K562 (cell line): ENCODE results near the gene CDCA5. TPM values are rescaled to one million over a fixed set of nuclear protein-coding genes. Genes with fewer than 3 reads are reported as not detected.

Experiments
- ATAC-seq: fragments of 200-7000 bp; cut with Tn5 transposase; 3 replicates; pipeline ENCODE4 v1.9.1; 2020; ENCODE audit warnings: moderate library complexity
- BruUV-seq: library from RNA; stranded (reverse); fragments of 400-500 nt; replicated peaks from 2 replicates; lab custom pipeline; 2021; lab: Mats Ljungman, UMichigan
- CTCF ChIA-PET: fragments of 300-600 bp; formaldehyde crosslinking; extraction: SDS; loops from one replicate; lab custom pipeline; 2021; ENCODE audit warnings: low intra/inter-chr PET ratio; lab: Yijun Ruan, JAX
- POLR2A ChIA-PET: fragments of 300-600, 350-650 bp; sonication (Branson Sonifier 250); formaldehyde crosslinking; extraction: SDS; loops from one replicate; lab custom pipeline; 2021; ENCODE audit warnings: antibody characterized with exemption, inconsistent platforms; lab: Yijun Ruan, JAX
- DNase-seq, 4 experiments: peaks; one replicate each; pipeline versions ENCODE4 v3.0.0 to v3.0.0-alpha.2; 2011 to 2018; ENCODE audit warnings: low spot score in 3 of 4, mixed read lengths in 3 of 4; ENCODE audit errors: extremely low read depth in 1 of 4
- FAIRE-seq: peaks from 2 replicates; lab custom pipeline; 2011; peaks lifted over from hg19 to GRCh38; lab: Jason Lieb, UNC
- H2AFZ ChIP-seq: 2 replicates; pipeline ENCODE4 v1.6.0; 2011; ENCODE audit warnings: low read depth, low read length, control low read depth, inconsistent platforms
- H3K27ac ChIP-seq: fragments of 200-600 bp; 3 replicates; pipeline ENCODE4 v1.8.0; 2011; ENCODE audit warnings: low read depth, mild to moderate bottlenecking, control low read depth, inconsistent platforms, low read length, moderate library complexity, mixed read lengths; ENCODE audit errors: extremely low read depth
- H3K27me3 ChIP-seq, 2 experiments: fragments of 300-600 bp in 1 of 2; 2 replicates in 1 of 2; 3 replicates in 1 of 2; pipeline versions ENCODE4 v1.6.0 to v1.8.0; 2011; ENCODE audit warnings: inconsistent platforms in 2 of 2, low read length in 2 of 2, mild to moderate bottlenecking in 1 of 2, mixed read lengths in 1 of 2, moderate library complexity in 1 of 2; ENCODE audit not compliant: control insufficient read depth in 2 of 2, insufficient read depth in 2 of 2
- H3K36me3 ChIP-seq: fragments of 300-600 bp; 3 replicates; pipeline ENCODE4 v1.8.0; 2011; ENCODE audit warnings: mild to moderate bottlenecking, low read length, inconsistent platforms; ENCODE audit not compliant: control insufficient read depth, insufficient read depth
- H3K4me1 ChIP-seq, 2 experiments: fragments of 200-600 bp in 1 of 2; replicated peaks in 1 of 2; 2 replicates in 1 of 2; 3 replicates in 1 of 2; pipeline versions ENCODE4 v1.5.1 to v1.8.0; 2011; ENCODE audit warnings: inconsistent platforms in 2 of 2, low read length in 2 of 2, mild to moderate bottlenecking in 1 of 2, mixed read lengths in 1 of 2, moderate library complexity in 1 of 2; ENCODE audit not compliant: control insufficient read depth in 2 of 2, insufficient read depth in 2 of 2
- H3K4me2 ChIP-seq: 2 replicates; pipeline ENCODE4 v1.6.1; 2011; ENCODE audit warnings: low read length, control low read depth, inconsistent platforms, mixed read lengths; ENCODE audit not compliant: insufficient read depth
- H3K4me3 ChIP-seq: fragments of 200-600 bp; sonication (generic), shearing (Covaris generic); 2 replicates; pipeline ENCODE4 v1.5.1; 2016; ENCODE audit warnings: control low read depth, inconsistent platforms
- H3K79me2 ChIP-seq: fragments of 200-600 bp; 3 replicates; pipeline ENCODE4 v1.8.0; 2011; ENCODE audit warnings: low read length, inconsistent platforms; ENCODE audit not compliant: control insufficient read depth, insufficient read depth
- H3K9ac ChIP-seq, 2 experiments: 2 replicates each; pipeline versions ENCODE4 v1.6.0 to v1.6.1; 2011; ENCODE audit warnings: low read depth in 2 of 2, low read length in 2 of 2, control low read depth in 1 of 2, inconsistent platforms in 1 of 2, mild to moderate bottlenecking in 1 of 2, mixed read lengths in 1 of 2; ENCODE audit not compliant: insufficient read depth in 1 of 2
- H3K9me1 ChIP-seq: one replicate; pipeline ENCODE4 v1.6.0; 2011; ENCODE audit warnings: inconsistent platforms, mild to moderate bottlenecking, low read length, moderate library complexity; ENCODE audit not compliant: control insufficient read depth, insufficient read depth
- H3K9me3 ChIP-seq: replicated peaks from 2 replicates; pipeline ENCODE4 v1.5.1; 2011; ENCODE audit warnings: low read depth, low read length, inconsistent platforms; ENCODE audit not compliant: control insufficient read depth, insufficient read depth
- H4K20me1 ChIP-seq: replicated peaks from 2 replicates; pipeline ENCODE4 v1.6.1; 2011; ENCODE audit warnings: low read length, inconsistent platforms, mixed read lengths; ENCODE audit not compliant: control insufficient read depth, insufficient read depth
- ATF6 ChIP-seq: sonication (generic); formaldehyde crosslinking; IDR thresholded peaks from 2 replicates; pipeline ENCODE4 v1.4.0; 2020; ENCODE audit warnings: mild to moderate bottlenecking, missing genetic modification reagents
- CCNT2 ChIP-seq: IDR thresholded peaks from 2 replicates; pipeline ENCODE4 v1.6.1; 2011; ENCODE audit warnings: borderline replicate concordance, low read depth, mild to moderate bottlenecking, moderate library complexity, mixed read lengths, low read length; ENCODE audit not compliant: insufficient read length; ENCODE audit errors: extremely low read depth
- CTBP1 ChIP-seq: fragments of 450-650 bp; IDR thresholded peaks from 2 replicates; pipeline ENCODE4 v1.6.1; 2016; ENCODE audit warnings: borderline replicate concordance
- ETV5 ChIP-seq: sonication (generic); formaldehyde crosslinking; IDR thresholded peaks from 2 replicates; pipeline ENCODE4 v1.4.0; 2020; ENCODE audit warnings: low read depth, mild to moderate bottlenecking, missing genetic modification reagents
- NCOR1 ChIP-seq: fragments of 450-650 bp; IDR thresholded peaks from 2 replicates; pipeline ENCODE4 v1.6.1; 2016; ENCODE audit warnings: mild to moderate bottlenecking, moderate library complexity
- NEUROD1 ChIP-seq: fragments of 150-350 bp; IDR thresholded peaks from 2 replicates; pipeline ENCODE4 v1.6.1; 2014; ENCODE audit warnings: borderline replicate concordance, low read length, low read depth; ENCODE audit not compliant: partially characterized antibody
- NFIC ChIP-seq: fragments of 450-650 bp; IDR thresholded peaks from 2 replicates; pipeline ENCODE4 v1.6.1; 2017; ENCODE audit warnings: mild to moderate bottlenecking, inconsistent platforms
- NRF1 ChIP-seq, 2 experiments: fragments of 450-650 bp; IDR thresholded peaks in 1 of 2; conservative IDR thresholded peaks in 1 of 2; 2 replicates each; pipeline ENCODE4 v1.6.1; 2014; ENCODE audit warnings: mild to moderate bottlenecking in 2 of 2
- PRDM10 ChIP-seq: fragments of 450-650 bp; IDR thresholded peaks from 2 replicates; pipeline ENCODE4 v1.6.1; 2018; ENCODE audit not compliant: partially characterized antibody
- TARDBP ChIP-seq: fragments of 450-650 bp; IDR thresholded peaks from 2 replicates; pipeline ENCODE4 v1.6.1; 2016
- ZBED1 ChIP-seq: IDR thresholded peaks from 2 replicates; pipeline ENCODE4 v1.6.1; 2014
- ZFPM2 ChIP-seq: fragments of 250-450 bp; sonication (Bioruptor Pico); IDR thresholded peaks from 2 replicates; pipeline ENCODE4 v1.5.1; 2022; ENCODE audit warnings: mild to moderate bottlenecking
- ZNF41 ChIP-seq: fragments of 250-450 bp; sonication (Bioruptor Pico); conservative IDR thresholded peaks from 2 replicates; pipeline ENCODE4 v1.4.0; 2020; ENCODE audit warnings: mild to moderate bottlenecking
- ZNF740 ChIP-seq, 3 experiments: fragments of 200-800 bp in 1 of 3; sonication (Bioruptor generic) in 1 of 3; sonication (generic) in 1 of 3; formaldehyde crosslinking in 1 of 3; IDR thresholded peaks; 2 replicates each; pipeline versions ENCODE4 v1.6.1 to v1.8.0; 2016 to 2022; ENCODE audit warnings: mild to moderate bottlenecking in 2 of 3, missing compliant biosample characterization in 2 of 3, missing genetic modification characterization in 2 of 3, missing genetic modification reagents in 1 of 3
- WGBS: fragments of 100-300 bp; shearing (Covaris generic); methylation state at CpG from one replicate; pipeline ENCODE4 v1.1.6; 2016; ENCODE audit warnings: low coverage, mixed read lengths; ENCODE audit not compliant: insufficient coverage; ENCODE audit errors: missing lambda C conversion rate; 5-methylcytosine and 5-hydroxymethylcytosine counted together
- in situ Hi-C: fragments of 300-500 bp; cut with MboI; formaldehyde crosslinking; loops from 4 replicates; pipeline ENCODE4 v1.15.0; 2018; ENCODE audit warnings: inconsistent platforms, mixed read lengths
- intact Hi-C: fragments of 100-400 bp; cut with micrococcal nuclease; formaldehyde crosslinking; loops from 2 replicates; pipeline ENCODE4 v1.14.2; 2022
- polyA plus RNA-seq, 8 experiments: library from polyadenylated mRNA; depleted of rRNA in 4 of 8; stranded (reverse) in 5 of 8; unstranded in 3 of 8; fragments of >200 nt; fragmentation: Nextera tagmentation in 2 of 8; fragmentation: Illumina TruSeq in 1 of 8; extraction: Ambion mirVana in 2 of 8; extraction: Trizol in 1 of 8; gene quantifications; 2 replicates each; pipeline versions ENCODE4 v1.2.1 to v1.2.3, GENCODE V29; 2011 to 2014; ENCODE audit warnings: inconsistent platforms in 1 of 8, missing spikeins in 1 of 8
- total RNA-seq, 7 experiments: library from RNA; depleted of rRNA in 6 of 7; stranded (reverse); fragments of >200 nt in 6 of 7; fragmentation: Illumina TruSeq in 2 of 7; extraction: Trizol in 2 of 7; gene quantifications; 2 replicates each; pipeline versions ENCODE4 v1.2.1 to v1.2.3, GENCODE V29; 2011 to 2021; ENCODE audit warnings: low replicate concordance in 1 of 7

CDCA5 gene
- total and polyA plus RNA-seq, 9 of the 15 experiments (the other 6 are each of a cell fraction or from before 2014, with no cell fraction given), result 18.9 to 94.3 (median 64.6) TPM

GRCh38 chr11:65132988-65133700, 49.3 kb upstream of the CDCA5 start:
- Histone ChIP-seq H3K9me3 (no peaks in the 10 kb centered on the region), H3K9ac (peak overlapping the region; percentile 98 to 99), H3K27me3 (no peaks in the 10 kb centered on the region; a peak in 1 of 5 replicates), H3K4me3 (peak overlapping the region; percentile 96), H2AFZ (peak overlapping the region; percentile 7; the same call in 1 of the 2 replicates), H3K79me2 (peaks cover 41% of the 10 kb centered on the region), H3K36me3 (peaks cover 49% of the 10 kb centered on the region), H3K9me1 (peaks cover 4% of the 10 kb centered on the region), H3K4me2 (peak overlapping the region; percentile 98), H4K20me1 (peaks cover 9% of the 10 kb centered on the region; the same call in 1 of the 2 replicates), H3K4me1 (peaks cover 21 to 49% of the 10 kb centered on the region in 2 experiments; a peak in 4 of 5 replicates), H3K27ac (peak overlapping the region; percentile 98)
- ChIA-PET CTCF (no interaction called here), POLR2A (interaction anchor here (0.6 to 8.4 kb wide), 6 partner anchors 13 to 136 kb away, joined by 3 to 182 read pairs (median 8); partner anchors contain the start of genes BATF2, FAU, MRPL49 and SPDYC)
- intact Hi-C loops, result no loop called here
- in situ Hi-C loops, result no loop called here
- 37% methylated on average over 17 of the region's 18 CpGs for WGBS
- BruUV-seq, result no TSS peak
- ATAC-seq, result peak; percentile 55
- peak; percentile 81 for FAIRE-seq
- DNase-seq, result peak; percentile 71 to 81 (median 78)
- TF ChIP-seq ZNF41 (no peak), ZBED1 (peak; percentile 57; the same call in 1 of the 2 replicates), ATF6 (CRISPR knock-in tag) (0 out of 2 replicates have a peak, but pooled peaks have one; percentile 34), NCOR1 (no peak), CCNT2 (no peak), NRF1 (conservative IDR thresholded peaks at IDR 0.05 in 1 of 2, IDR thresholded peaks at IDR 0.05 in 1 of 2) (peak; percentile 49 to 54), NFIC (0 out of 2 replicates have a peak, but pooled peaks have one; percentile 4), ZFPM2 (CRISPR knock-in tag) (no peak), ETV5 (0 out of 2 replicates have a peak, but pooled peaks have one; percentile 44), TARDBP (peak; percentile 14; the same call in 1 of the 2 replicates), CTBP1 (peak; percentile 17; the same call in 1 of the 2 replicates), NEUROD1 (no peak), PRDM10 (peak; percentile 4), ZNF740 (CRISPR knock-in tag; IDR thresholded peaks at IDR 0.05) (peak; percentile 46; the same call in 1 of the 2 replicates), ZNF740 (tag; IDR thresholded peaks at IDR 0.05) (no peak)
